H1 (cell line): ENCODE results near the gene CACNA1B. TPM values are rescaled to one million over a fixed set of nuclear protein-coding genes. Genes with fewer than 3 reads are reported as not detected.

Experiments used
- CTCF ChIA-PET: fragments of 300-600 bp; sonication (Branson Sonifier 250); formaldehyde crosslinking; loops from one replicate; lab custom pipeline; 2021; ENCODE audit not compliant: partially characterized antibody; lab: Charles Lee
- POLR2A ChIA-PET: fragments of 300-600 bp; sonication (Branson Sonifier 250); formaldehyde crosslinking; loops from one replicate; lab custom pipeline; 2021; ENCODE audit warnings: inconsistent platforms; ENCODE audit not compliant: partially characterized antibody; lab: Charles Lee
- DNase-seq, 2 experiments: peaks; one replicate each; pipeline versions ENCODE4 v3.0.0 to v3.0.0-alpha.2; 2010 to 2022; ENCODE audit warnings: low spot score in 2 of 2, low read depth in 1 of 2, mixed read lengths in 1 of 2
- FAIRE-seq: peaks from 2 replicates; lab custom pipeline; 2011; peaks lifted over from hg19 to GRCh38; lab: Jason Lieb, UNC
- H2AFZ ChIP-seq: 2 replicates; pipeline ENCODE4 v1.8.1; 2012; ENCODE audit warnings: low read length, inconsistent platforms
- H2AK5ac ChIP-seq: 2 replicates; pipeline ENCODE4 v1.6.1; 2013; ENCODE audit warnings: low read depth, low read length
- H2BK120ac ChIP-seq: replicated peaks from 2 replicates; pipeline ENCODE3; 2013; ENCODE audit warnings: low read depth, low read length, inconsistent platforms
- H2BK12ac ChIP-seq: 2 replicates; pipeline ENCODE4 v1.6.1; 2013; ENCODE audit warnings: low read depth, low read length
- H2BK15ac ChIP-seq: 2 replicates; pipeline ENCODE4 v1.6.1; 2013; ENCODE audit warnings: low read length
- H2BK20ac ChIP-seq: 2 replicates; pipeline ENCODE4 v1.6.1; 2013; ENCODE audit warnings: low read length
- H2BK5ac ChIP-seq: 2 replicates; pipeline ENCODE4 v1.6.1; 2013; ENCODE audit warnings: low read depth, low read length
- H3K14ac ChIP-seq: 2 replicates; pipeline ENCODE4 v1.6.1; 2013; ENCODE audit warnings: inconsistent platforms; ENCODE audit not compliant: insufficient read length
- H3K18ac ChIP-seq: 2 replicates; pipeline ENCODE4 v1.6.1; 2013; ENCODE audit warnings: low read length; ENCODE audit errors: extremely low read depth
- H3K23ac ChIP-seq: 2 replicates; pipeline ENCODE4 v1.6.1; 2013; ENCODE audit warnings: inconsistent platforms; ENCODE audit not compliant: insufficient read length
- H3K23me2 ChIP-seq: 2 replicates; pipeline ENCODE4 v1.6.1; 2013; ENCODE audit warnings: low read depth, low read length
- H3K27ac ChIP-seq: 2 replicates; pipeline ENCODE4 v1.6.1; 2011; ENCODE audit warnings: low read depth, low read length, inconsistent platforms
- H3K27me3 ChIP-seq, 4 experiments: replicated peaks in 1 of 4; 1 replicate in 1 of 4; 2 replicates in 3 of 4; pipeline versions ENCODE4 v1.6.1 to v1.8.1; 2011 to 2013; ENCODE audit warnings: low read length in 3 of 4, mild to moderate bottlenecking in 3 of 4, inconsistent platforms in 2 of 4, mixed read lengths in 2 of 4, moderate library complexity in 1 of 4; ENCODE audit not compliant: control insufficient read depth in 3 of 4, insufficient read depth in 3 of 4; ENCODE audit errors: extremely low read depth in 1 of 4
- H3K36me3 ChIP-seq, 4 experiments: 2 replicates each; pipeline versions ENCODE4 v1.6.1 to v1.8.1; 2011 to 2013; ENCODE audit warnings: mild to moderate bottlenecking in 4 of 4, low read length in 3 of 4, moderate library complexity in 2 of 4, control low read depth in 1 of 4, inconsistent platforms in 1 of 4; ENCODE audit not compliant: insufficient read depth in 4 of 4, control insufficient read depth in 2 of 4
- H3K4ac ChIP-seq: replicated peaks from 2 replicates; pipeline ENCODE3; 2013; ENCODE audit warnings: low read length, low read depth, mixed read lengths, inconsistent platforms; ENCODE audit not compliant: insufficient read length
- H3K4me1 ChIP-seq, 4 experiments: replicated peaks in 1 of 4; 1 replicate in 1 of 4; 2 replicates in 3 of 4; pipeline versions ENCODE4 v1.6.1 to v1.8.1; 2011 to 2013; ENCODE audit warnings: low read length in 3 of 4, inconsistent platforms in 2 of 4, mixed read lengths in 1 of 4; ENCODE audit not compliant: insufficient read depth in 4 of 4, control insufficient read depth in 3 of 4
- H3K4me2 ChIP-seq, 2 experiments: 2 replicates each; pipeline versions ENCODE4 v1.6.1 to v1.8.1; 2011 to 2013; ENCODE audit warnings: low read depth in 2 of 2, low read length in 2 of 2, control low read depth in 1 of 2, inconsistent platforms in 1 of 2, mild to moderate bottlenecking in 1 of 2; ENCODE audit not compliant: insufficient read depth in 1 of 2
- H3K4me3 ChIP-seq, 4 experiments: fragments of 200-600, 300-600 bp in 1 of 4; sonication (generic), shearing (Covaris generic), sonication (Bioruptor Twin) in 1 of 4; 2 replicates each; pipeline versions ENCODE4 v1.5.1 to v1.8.1; 2011 to 2016; ENCODE audit warnings: low read length in 4 of 4, low read depth in 3 of 4, control low read depth in 2 of 4, inconsistent platforms in 2 of 4, mild to moderate bottlenecking in 2 of 4, mixed read lengths in 1 of 4, moderate library complexity in 1 of 4; ENCODE audit not compliant: insufficient read depth in 2 of 4; ENCODE audit errors: extremely low read depth in 1 of 4
- H3K56ac ChIP-seq: replicated peaks from 2 replicates; pipeline ENCODE3; 2013; ENCODE audit warnings: low read depth, mild to moderate bottlenecking, mixed read lengths, low read length, inconsistent platforms; ENCODE audit not compliant: insufficient read length
- H3K79me1 ChIP-seq: 2 replicates; pipeline ENCODE4 v1.6.1; 2013; ENCODE audit warnings: low read depth, low read length, control low read depth
- H3K79me2 ChIP-seq, 2 experiments: 2 replicates each; pipeline versions ENCODE4 v1.6.1 to v1.8.1; 2012 to 2013; ENCODE audit warnings: low read length in 2 of 2, mild to moderate bottlenecking in 2 of 2, inconsistent platforms in 1 of 2; ENCODE audit not compliant: insufficient read depth in 2 of 2, control insufficient read depth in 1 of 2
- H3K9ac ChIP-seq, 4 experiments: replicated peaks in 1 of 4; 1 replicate in 1 of 4; 2 replicates in 3 of 4; pipeline versions ENCODE4 v1.6.1 to v1.8.1; 2011 to 2013; ENCODE audit warnings: low read depth in 3 of 4, low read length in 3 of 4, control low read depth in 2 of 4, mild to moderate bottlenecking in 2 of 4, moderate library complexity in 2 of 4, inconsistent platforms in 1 of 4; ENCODE audit errors: extremely low read depth in 1 of 4
- H3K9me3 ChIP-seq, 2 experiments: 2 replicates each; pipeline versions ENCODE4 v1.6.1 to v1.8.1; 2012 to 2013; ENCODE audit warnings: mild to moderate bottlenecking in 2 of 2, moderate library complexity in 2 of 2, control low read depth in 1 of 2, inconsistent platforms in 1 of 2, low read depth in 1 of 2, low read length in 1 of 2, mixed read lengths in 1 of 2; ENCODE audit not compliant: insufficient read depth in 2 of 2
- H4K20me1 ChIP-seq, 2 experiments: replicated peaks in 1 of 2; 2 replicates each; pipeline versions ENCODE3 to v1.8.1; 2011 to 2013; ENCODE audit warnings: inconsistent platforms in 2 of 2, low read length in 2 of 2, mild to moderate bottlenecking in 1 of 2; ENCODE audit not compliant: insufficient read depth in 2 of 2, control insufficient read depth in 1 of 2
- H4K5ac ChIP-seq: 2 replicates; pipeline ENCODE4 v1.6.1; 2013; ENCODE audit warnings: low read length, low read depth, mixed read lengths, inconsistent platforms; ENCODE audit not compliant: insufficient read length
- H4K8ac ChIP-seq: 2 replicates; pipeline ENCODE4 v1.8.0; 2013; ENCODE audit warnings: mild to moderate bottlenecking, moderate library complexity, low read length, inconsistent platforms; ENCODE audit not compliant: insufficient read depth; ENCODE audit errors: extremely low read depth
- H4K91ac ChIP-seq: replicated peaks from 2 replicates; pipeline ENCODE3; 2013; ENCODE audit warnings: low read length, mixed read lengths, inconsistent platforms; ENCODE audit not compliant: insufficient read length
- CREB1 ChIP-seq: IDR thresholded peaks from 2 replicates; pipeline ENCODE4 v1.6.1; 2012; ENCODE audit warnings: inconsistent platforms
- TEAD4 ChIP-seq: IDR thresholded peaks from 2 replicates; pipeline ENCODE4 v1.6.1; 2012; ENCODE audit warnings: low read depth, low read length, inconsistent platforms, mixed read lengths
- WGBS, 2 experiments: shearing (Covaris generic) in 1 of 2; methylation state at CpG; one replicate each; pipeline versions ENCODE4 v1.1.6 to v1.1.7; 2013 to 2015; ENCODE audit warnings: low lambda C conversion rate in 2 of 2, mixed read lengths in 2 of 2, inconsistent platforms in 1 of 2, low coverage in 1 of 2, missing lambda C conversion rate in 1 of 2; ENCODE audit not compliant: insufficient replicate concordance in 2 of 2, insufficient coverage in 1 of 2, insufficient read length in 1 of 2; ENCODE audit errors: extremely low coverage in 1 of 2, missing lambda C conversion rate in 1 of 2; 5-methylcytosine and 5-hydroxymethylcytosine counted together
- polyA plus RNA-seq, 7 experiments: library from polyadenylated mRNA; depleted of rRNA in 3 of 7; stranded (reverse) in 5 of 7; unstranded in 2 of 7; fragments of >200 nt in 5 of 7; fragments of 200-250 nt in 2 of 7; gene quantifications; 1 replicate in 5 of 7; 2 replicates in 1 of 7; 4 replicates in 1 of 7; pipeline versions ENCODE4 v1.2.1 to v1.2.3, GENCODE V29; 2011 to 2013; ENCODE audit warnings: missing spikeins in 2 of 7, mixed read lengths in 2 of 7
- total RNA-seq: library from RNA; stranded (reverse); fragmentation: NEBNext Ultra II Directional; extraction: Animal tissue kit (Norgen Biotek cat#: 25700); gene quantifications from 2 replicates; pipeline ENCODE4 v1.2.1, GENCODE V29; 2021

Gene CACNA1B
- total and polyA plus RNA-seq, 2 of the 8 experiments (the other 6 are each of a cell fraction or from before 2014, with no cell fraction given), result 1.5 to 5.7 TPM

GRCh38 chr9:137905740-137906139, 28.2 kb downstream of the CACNA1B start:
- Histone ChIP-seq H4K5ac (no peak overlapping the region), H3K4me2 (no peak overlapping the region), H2BK12ac (no peak overlapping the region), H2AK5ac (no peak overlapping the region), H3K14ac (no peak overlapping the region), H2AFZ (no peak overlapping the region), H3K23me2 (peaks cover 2% of the 10 kb centered on the region; the same call in 1 of the 2 replicates), H3K23ac (no peak overlapping the region), H3K79me2 (no peaks in the 10 kb centered on the region), H4K8ac (no peak overlapping the region), H3K36me3 (no peaks in the 10 kb centered on the region), H3K4me1 (no peaks in the 10 kb centered on the region), H3K56ac (no peak overlapping the region), H3K27me3 (peaks cover 0 to under 1% (median 0%) of the 10 kb centered on the region in 4 experiments; a peak in 2 of 7 replicates), H3K9ac (no peak overlapping the region), H2BK5ac (no peak overlapping the region), H3K4ac (no peak overlapping the region), H3K27ac (no peak overlapping the region), H3K4me3 (no peak overlapping the region), H3K79me1 (peaks cover 2% of the 10 kb centered on the region), H4K20me1 (peaks cover 0 to 4% of the 10 kb centered on the region in 2 experiments), H2BK20ac (no peak overlapping the region), H3K9me3 (peaks cover 15 to 30% of the 10 kb centered on the region in 2 experiments; a peak in 3 of 4 replicates), H4K91ac (no peak overlapping the region), H3K18ac (no peak overlapping the region), H2BK15ac (no peak overlapping the region), H2BK120ac (no peak overlapping the region)
- CTCF ChIA-PET, result no interaction called here
- TF ChIP-seq TEAD4, result 0 out of 2 replicates have a peak, but pooled peaks have one; percentile 17
- TF ChIP-seq CREB1, result no peak
- WGBS, 2 experiments, result 92% methylated on average over 5 of the region's 5 CpGs; no CpG with 5 or more reads in 1 of the 2 experiments
- FAIRE-seq (no peak), DNase-seq (no peak)
- POLR2A ChIA-PET, result no interaction called here
